ENCODE results near the gene STON2. TPM values are rescaled to one million over a fixed set of nuclear protein-coding genes. Genes with fewer than 3 reads are reported as not detected.

Gene STON2
- total RNA-seq, 4 donors from 2014 or later, result 3.3 to 87.8 (median 11.0) TPM

DNA sequence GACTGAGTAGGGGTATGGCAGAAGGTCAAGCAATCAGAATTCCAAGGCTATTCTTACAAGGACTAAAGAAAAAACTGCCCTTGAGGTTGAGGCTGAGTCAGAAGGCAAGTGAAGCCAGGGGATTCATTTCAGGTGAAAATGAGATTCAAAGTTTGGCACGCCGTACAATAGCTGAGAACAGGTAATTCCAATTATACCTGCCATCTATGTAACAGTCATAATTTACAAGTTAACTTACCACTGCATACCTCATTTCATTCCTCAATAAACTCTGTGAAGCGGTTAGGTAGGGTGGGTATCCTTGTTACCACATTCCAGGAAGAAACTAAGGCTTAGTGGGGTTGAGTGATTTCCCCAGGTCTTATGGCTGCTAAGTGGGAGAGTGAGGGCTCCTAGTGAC lies 64.1 kb downstream of the STON2 start:
- TF ChIP-seq, protein P1, sequence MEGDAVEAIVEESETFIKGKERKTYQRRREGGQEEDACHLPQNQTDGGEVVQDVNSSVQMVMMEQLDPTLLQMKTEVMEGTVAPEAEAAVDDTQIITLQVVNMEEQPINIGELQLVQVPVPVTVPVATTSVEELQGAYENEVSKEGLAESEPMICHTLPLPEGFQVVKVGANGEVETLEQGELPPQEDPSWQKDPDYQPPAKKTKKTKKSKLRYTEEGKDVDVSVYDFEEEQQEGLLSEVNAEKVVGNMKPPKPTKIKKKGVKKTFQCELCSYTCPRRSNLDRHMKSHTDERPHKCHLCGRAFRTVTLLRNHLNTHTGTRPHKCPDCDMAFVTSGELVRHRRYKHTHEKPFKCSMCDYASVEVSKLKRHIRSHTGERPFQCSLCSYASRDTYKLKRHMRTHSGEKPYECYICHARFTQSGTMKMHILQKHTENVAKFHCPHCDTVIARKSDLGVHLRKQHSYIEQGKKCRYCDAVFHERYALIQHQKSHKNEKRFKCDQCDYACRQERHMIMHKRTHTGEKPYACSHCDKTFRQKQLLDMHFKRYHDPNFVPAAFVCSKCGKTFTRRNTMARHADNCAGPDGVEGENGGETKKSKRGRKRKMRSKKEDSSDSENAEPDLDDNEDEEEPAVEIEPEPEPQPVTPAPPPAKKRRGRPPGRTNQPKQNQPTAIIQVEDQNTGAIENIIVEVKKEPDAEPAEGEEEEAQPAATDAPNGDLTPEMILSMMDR (IDR thresholded peaks at IDR 0.05), result no peak
- TF ChIP-seq POLR2A (IDR thresholded peaks at IDR 0.05), result no peak
- intact Hi-C loops (cut with DNase I; ENCODE audit: low total_unique reads), result no loop called here
- no peaks in the 10 kb centered on the region for H3K27me3 ChIP-seq

DNA sequence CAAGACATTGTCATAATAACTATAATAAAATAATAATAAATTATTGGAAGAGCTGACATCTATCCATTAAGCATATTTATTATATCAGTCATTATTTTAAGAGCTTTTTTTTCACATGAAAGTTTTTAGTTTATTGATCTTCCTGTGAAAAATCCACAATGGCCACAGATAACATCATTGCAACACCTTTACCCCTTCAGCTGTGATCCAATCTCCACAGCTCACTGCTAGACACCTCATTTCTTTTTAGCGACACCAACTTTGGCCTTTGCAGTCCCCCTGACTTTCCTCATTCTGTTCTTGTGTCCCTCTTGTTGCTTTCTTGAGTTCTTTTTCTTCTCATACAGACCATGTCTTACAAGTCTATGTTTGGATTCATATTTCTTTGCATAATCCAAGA lies 67.4 kb downstream of the STON2 start:
- Histone ChIP-seq H3K27me3 (no peaks in the 10 kb centered on the region), H3K9me3 (no peaks in the 10 kb centered on the region), H3K36me3 (no peaks in the 10 kb centered on the region), H3K27ac (no peak overlapping the region), H3K4me1 (no peaks in the 10 kb centered on the region), H3K4me3 (no peak overlapping the region)
- TF ChIP-seq POLR2A (IDR thresholded peaks at IDR 0.05), result no peak
- TF ChIP-seq, protein P1 (IDR thresholded peaks at IDR 0.05), result no peak
- intact Hi-C loops (cut with DNase I; ENCODE audit: low total_unique reads), result no loop called here
- no peak for DNase-seq

More for the DNA sequence above, 64.1 kb downstream of the STON2 start:
- Histone ChIP-seq H3K36me3 (no peaks in the 10 kb centered on the region), H3K4me3 (no peak overlapping the region), H3K9me3 (no peaks in the 10 kb centered on the region), H3K27ac (no peak overlapping the region), H3K4me1 (no peaks in the 10 kb centered on the region)
- no peak for DNase-seq

DNA sequence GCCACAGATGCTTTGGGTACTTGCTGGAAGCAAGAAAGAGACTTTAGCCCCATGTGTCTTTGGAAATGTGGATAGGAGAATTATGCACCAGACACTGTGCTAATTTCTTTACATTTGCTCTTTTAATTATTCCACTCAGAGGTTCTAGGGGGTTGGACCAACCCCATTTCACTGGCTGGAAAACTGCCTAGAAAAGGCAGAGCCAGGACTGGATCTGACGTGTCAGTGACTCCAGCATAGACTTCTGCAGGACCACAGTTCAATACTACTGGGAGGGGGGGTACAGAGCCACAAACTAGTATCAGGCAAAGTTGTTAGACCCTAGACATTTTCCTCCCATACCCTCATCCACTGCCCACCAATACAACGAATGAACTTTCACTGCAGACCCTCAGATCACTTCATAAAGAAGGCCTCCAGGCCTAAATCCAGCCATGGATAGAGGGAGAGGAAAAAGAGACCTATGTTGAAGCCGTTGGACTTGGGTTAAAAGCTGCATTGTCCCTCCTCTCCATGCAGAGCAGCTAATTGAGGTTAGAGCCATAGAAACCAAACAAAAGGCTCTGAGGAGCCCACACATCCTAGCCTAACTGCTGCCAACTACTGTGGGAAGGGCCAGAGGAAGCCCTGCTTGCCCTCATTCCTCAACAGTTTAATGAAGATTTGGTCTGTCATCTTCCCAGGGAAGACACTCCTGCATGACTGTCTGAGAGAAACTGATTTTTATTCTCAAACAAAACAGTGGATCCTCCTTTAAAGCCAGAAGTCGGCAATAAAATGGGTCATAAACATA lies 68.7 kb downstream of the STON2 start:
- Histone ChIP-seq H3K27ac (no peak overlapping the region), H3K4me1 (no peaks in the 10 kb centered on the region), H3K9me3 (no peaks in the 10 kb centered on the region), H3K36me3 (no peaks in the 10 kb centered on the region), H3K27me3 (no peaks in the 10 kb centered on the region), H3K4me3 (no peak overlapping the region)
- no peak for DNase-seq
- no peak for TF ChIP-seq POLR2A (IDR thresholded peaks at IDR 0.05)
- TF ChIP-seq, protein P1 (IDR thresholded peaks at IDR 0.05), result no peak
- intact Hi-C loops (cut with DNase I; ENCODE audit: low total_unique reads), result no loop called here

DNA sequence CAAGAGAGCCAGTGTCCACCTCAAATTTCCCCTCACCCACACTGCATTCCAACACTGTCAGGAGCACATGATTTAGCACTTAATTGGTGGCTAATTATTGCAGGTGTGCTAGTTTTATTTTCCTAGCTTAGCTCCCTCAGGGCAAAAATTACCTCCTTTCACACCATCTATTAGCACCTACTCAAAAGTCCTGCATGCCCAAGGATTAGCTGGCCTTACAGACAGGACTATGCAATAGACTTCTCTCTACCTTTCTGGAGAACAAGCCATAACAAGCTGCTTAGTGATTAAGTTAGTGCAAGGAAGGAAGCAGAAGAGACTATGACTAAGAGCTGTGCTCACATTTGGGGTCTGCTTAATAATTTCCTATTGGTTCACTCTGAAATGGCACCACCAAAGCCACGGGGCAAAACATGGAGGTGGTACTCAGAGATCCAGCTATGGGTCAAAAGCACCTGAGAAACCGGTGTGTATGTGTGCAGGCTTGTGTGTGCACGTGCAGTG lies 69.5 kb downstream of the STON2 start:
- Histone ChIP-seq H3K27me3 (no peaks in the 10 kb centered on the region), H3K4me1 (no peaks in the 10 kb centered on the region), H3K9me3 (no peaks in the 10 kb centered on the region), H3K4me3 (no peak overlapping the region), H3K36me3 (no peaks in the 10 kb centered on the region), H3K27ac (no peak overlapping the region)
- TF ChIP-seq, protein P1 (IDR thresholded peaks at IDR 0.05), result no peak
- no peak for TF ChIP-seq POLR2A (IDR thresholded peaks at IDR 0.05)
- DNase-seq, result no peak
- intact Hi-C loops (cut with DNase I; ENCODE audit: low total_unique reads), result no loop called here

DNA sequence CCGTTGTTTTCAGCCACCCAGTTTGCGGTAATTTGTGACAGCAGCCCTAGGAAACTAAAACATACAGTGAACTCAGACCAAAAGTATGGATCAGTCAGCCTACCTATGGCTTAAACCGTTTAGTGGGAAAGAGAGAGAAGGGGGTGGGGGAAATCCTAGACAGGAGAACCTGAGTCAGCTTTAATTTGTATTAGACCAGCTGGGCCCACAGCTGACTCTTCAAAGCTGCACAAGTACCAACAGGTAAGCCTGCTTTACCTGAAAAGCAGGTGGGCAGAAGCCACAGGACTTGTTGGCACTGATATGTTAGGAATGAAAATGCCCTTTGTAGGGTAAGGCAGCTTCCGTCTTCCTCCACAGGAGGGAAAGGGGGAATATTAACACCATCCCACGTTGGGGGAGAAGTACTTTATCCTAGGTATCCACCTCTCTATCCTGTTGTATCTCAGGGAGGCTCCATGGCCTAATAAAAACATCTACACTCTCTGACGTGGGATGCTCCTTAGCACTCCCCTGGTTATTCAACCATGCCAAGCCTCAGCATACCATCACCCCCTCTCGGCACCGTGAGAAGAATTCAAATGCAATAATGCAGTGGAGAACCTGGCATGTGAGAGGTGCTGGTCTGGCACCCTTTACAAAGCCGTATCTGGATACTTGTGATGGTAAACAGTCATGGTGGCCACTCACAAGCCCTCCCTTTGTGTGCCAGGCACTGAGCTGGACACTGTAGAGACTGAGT lies 70.3 kb downstream of the STON2 start:
- intact Hi-C loops (cut with DNase I; ENCODE audit: low total_unique reads), result no loop called here
- DNase-seq, result no peak
- no peak overlapping the region for H3K4me3 ChIP-seq
- TF ChIP-seq POLR2A (IDR thresholded peaks at IDR 0.05), result no peak
- H3K36me3 ChIP-seq, result no peaks in the 10 kb centered on the region
- no peak overlapping the region for H3K27ac ChIP-seq
- no peaks in the 10 kb centered on the region for H3K9me3 ChIP-seq
- H3K27me3 ChIP-seq, result no peaks in the 10 kb centered on the region
- H3K4me1 ChIP-seq, result no peaks in the 10 kb centered on the region

Measured in uterus (tissue), 4 donors.